Mesenchymal stem cell (in vitro differentiated cells and primary cell): Measurements from ENCODE around the gene RAPGEF4.

Experiments used
- DNase-seq: peaks from one replicate; pipeline ENCODE4 v3.0.0-alpha.2; 2013
- H2AFZ ChIP-seq: one replicate; pipeline ENCODE4 v1.6.1; 2013; ENCODE audit warnings: low read depth, mild to moderate bottlenecking, control low read depth, inconsistent platforms, low read length, moderate library complexity
- H2AK5ac ChIP-seq: 2 replicates; pipeline ENCODE4 v1.6.1; 2013; ENCODE audit warnings: low read length, moderate library complexity, mild to moderate bottlenecking, inconsistent platforms; ENCODE audit not compliant: severe bottlenecking
- H2BK120ac ChIP-seq: one replicate; pipeline ENCODE4 v1.6.1; 2013; ENCODE audit warnings: low read depth, mild to moderate bottlenecking, inconsistent platforms, low read length, moderate library complexity
- H2BK12ac ChIP-seq, 2 experiments: one replicate each; pipeline ENCODE4 v1.6.1; 2013; ENCODE audit warnings: inconsistent platforms in 2 of 2, low read length in 2 of 2, mild to moderate bottlenecking in 2 of 2, moderate library complexity in 2 of 2, control low read depth in 1 of 2
- H2BK15ac ChIP-seq: one replicate; pipeline ENCODE4 v1.6.1; 2013; ENCODE audit warnings: mild to moderate bottlenecking, low read depth, inconsistent platforms; ENCODE audit not compliant: poor library complexity, severe bottlenecking
- H2BK5ac ChIP-seq: 2 replicates; pipeline ENCODE4 v1.6.1; 2013; ENCODE audit warnings: low read depth, mild to moderate bottlenecking, low read length, control low read depth, inconsistent platforms; ENCODE audit not compliant: poor library complexity, severe bottlenecking
- H3K14ac ChIP-seq, 2 experiments: one replicate each; pipeline ENCODE4 v1.6.1; 2013; ENCODE audit warnings: inconsistent platforms in 2 of 2, low read length in 2 of 2, control low read depth in 1 of 2, mild to moderate bottlenecking in 1 of 2, moderate library complexity in 1 of 2
- H3K18ac ChIP-seq, 2 experiments: one replicate each; pipeline ENCODE4 v1.6.1; 2013; ENCODE audit warnings: inconsistent platforms in 2 of 2, low read length in 2 of 2, control low read depth in 1 of 2, low read depth in 1 of 2, mild to moderate bottlenecking in 1 of 2
- H3K23ac ChIP-seq, 2 experiments: one replicate each; pipeline ENCODE4 v1.6.1; 2013; ENCODE audit warnings: inconsistent platforms in 2 of 2, low read length in 2 of 2, mild to moderate bottlenecking in 2 of 2, moderate library complexity in 2 of 2, control low read depth in 1 of 2
- H3K27ac ChIP-seq: 2 replicates; pipeline ENCODE4 v1.5.1; 2013; ENCODE audit warnings: mild to moderate bottlenecking, moderate library complexity, low read length, control low read depth, inconsistent platforms; ENCODE audit not compliant: poor library complexity, severe bottlenecking
- H3K27me3 ChIP-seq, 2 experiments: 2 replicates each; pipeline versions ENCODE4 v1.6.1 to v1.7.0; 2013; ENCODE audit warnings: low read length in 2 of 2, mild to moderate bottlenecking in 2 of 2, moderate library complexity in 2 of 2, control low read depth in 1 of 2, inconsistent platforms in 1 of 2; ENCODE audit not compliant: control insufficient read depth in 1 of 2, insufficient read depth in 1 of 2
- H3K36me3 ChIP-seq, 2 experiments: 2 replicates each; pipeline versions ENCODE4 v1.6.1 to v1.7.0; 2013; ENCODE audit warnings: low read length in 2 of 2, control low read depth in 1 of 2, inconsistent platforms in 1 of 2, low read depth in 1 of 2, mild to moderate bottlenecking in 1 of 2; ENCODE audit not compliant: insufficient read depth in 2 of 2, control insufficient read depth in 1 of 2
- H3K4ac ChIP-seq, 2 experiments: one replicate each; pipeline ENCODE4 v1.6.1; 2013; ENCODE audit warnings: inconsistent platforms in 2 of 2, low read length in 2 of 2, mild to moderate bottlenecking in 2 of 2, moderate library complexity in 2 of 2, control low read depth in 1 of 2, low read depth in 1 of 2
- H3K4me1 ChIP-seq: 2 replicates; pipeline ENCODE4 v1.6.1; 2013; ENCODE audit warnings: low read depth, low read length, control low read depth; ENCODE audit not compliant: control insufficient read depth, insufficient read depth
- H3K4me2 ChIP-seq: 2 replicates; pipeline ENCODE4 v1.6.1; 2013; ENCODE audit warnings: low read length, mild to moderate bottlenecking, inconsistent platforms; ENCODE audit not compliant: poor library complexity, severe bottlenecking
- H3K4me3 ChIP-seq, 2 experiments: 2 replicates each; pipeline versions ENCODE4 v1.5.1 to v1.7.0; 2013; ENCODE audit warnings: low read length in 2 of 2, mild to moderate bottlenecking in 2 of 2, control low read depth in 1 of 2, low read depth in 1 of 2; ENCODE audit not compliant: insufficient read depth in 1 of 2
- H3K79me1 ChIP-seq: replicated peaks from 2 replicates; pipeline ENCODE4 v1.6.1; 2013; ENCODE audit warnings: mild to moderate bottlenecking, control low read depth, low read length, inconsistent platforms; ENCODE audit not compliant: poor library complexity, severe bottlenecking
- H3K9ac ChIP-seq: 2 replicates; pipeline ENCODE4 v1.7.0; 2013; ENCODE audit warnings: mild to moderate bottlenecking, low read length, moderate library complexity
- H3K9me3 ChIP-seq: 2 replicates; pipeline ENCODE4 v1.7.0; 2013; ENCODE audit warnings: mild to moderate bottlenecking, low read length; ENCODE audit not compliant: control insufficient read depth
- H4K8ac ChIP-seq: one replicate; pipeline ENCODE4 v1.6.1; 2013; ENCODE audit warnings: inconsistent platforms, mild to moderate bottlenecking, low read length, moderate library complexity
- H4K91ac ChIP-seq: one replicate; pipeline ENCODE4 v1.6.1; 2013; ENCODE audit warnings: mild to moderate bottlenecking, low read length, inconsistent platforms
- WGBS: methylation state at CpG from one replicate; pipeline ENCODE4 v1.1.7; 2013; ENCODE audit warnings: mixed read lengths; 5-methylcytosine and 5-hydroxymethylcytosine counted together

Gene RAPGEF4

GRCh38 chr2:173001664-173002604 lies 266.3 kb downstream of the RAPGEF4 start:
- no peak overlapping the region for H2BK12ac ChIP-seq
- no peaks in the 10 kb centered on the region for H3K36me3 ChIP-seq
- H3K14ac ChIP-seq = peak overlapping the region in 1 of 2 experiments; percentile 15
- no peak overlapping the region for H2AK5ac ChIP-seq
- H3K4ac ChIP-seq = no peak overlapping the region
- no peak overlapping the region for H2AFZ ChIP-seq
- no peak overlapping the region for H3K27ac ChIP-seq
- no peaks in the 10 kb centered on the region for H3K4me1 ChIP-seq
- H4K8ac ChIP-seq = no peak overlapping the region
- no peak overlapping the region for H2BK5ac ChIP-seq
- H2BK120ac ChIP-seq = no peak overlapping the region
- no peaks in the 10 kb centered on the region for H3K79me1 ChIP-seq
- no peak for DNase-seq
- 91% methylated on average over 3 of the region's 7 CpGs for WGBS
- H3K18ac ChIP-seq = no peak overlapping the region
- H3K23ac ChIP-seq = no peak overlapping the region
- no peak overlapping the region for H3K4me2 ChIP-seq
- H3K9me3 ChIP-seq = no peaks in the 10 kb centered on the region
- no peak overlapping the region for H3K4me3 ChIP-seq
- no peak overlapping the region for H4K91ac ChIP-seq
- no peaks in the 10 kb centered on the region for H3K27me3 ChIP-seq
- no peak overlapping the region for H3K9ac ChIP-seq
- H2BK15ac ChIP-seq = no peak overlapping the region

- no peak overlapping the region for H4K91ac ChIP-seq
- H3K9ac ChIP-seq = no peak overlapping the region
- H2BK15ac ChIP-seq = no peak overlapping the region
- no peak overlapping the region for H3K18ac ChIP-seq
- H3K9me3 ChIP-seq = no peaks in the 10 kb centered on the region
- H3K27ac ChIP-seq = no peak overlapping the region
- H2AFZ ChIP-seq = no peak overlapping the region
- H3K4me1 ChIP-seq = no peaks in the 10 kb centered on the region
- no peaks in the 10 kb centered on the region for H3K36me3 ChIP-seq
- no peak overlapping the region for H3K23ac ChIP-seq
- no peak overlapping the region for H3K4me2 ChIP-seq
- no peak overlapping the region for H2BK120ac ChIP-seq
- no peak overlapping the region for H4K8ac ChIP-seq
- no peak overlapping the region for H3K4ac ChIP-seq
- H2BK5ac ChIP-seq = no peak overlapping the region
- H3K4me3 ChIP-seq = no peak overlapping the region
- DNase-seq = no peak
- whole genome bisulfite sequencing = 77% methylated on average over 10 of the region's 15 CpGs
- H2BK12ac ChIP-seq = no peak overlapping the region
- H3K79me1 ChIP-seq = no peaks in the 10 kb centered on the region
- no peaks in the 10 kb centered on the region for H3K27me3 ChIP-seq
- H3K14ac ChIP-seq = no peak overlapping the region
- H2AK5ac ChIP-seq = no peak overlapping the region
Observed at GRCh38 chr2:173002751-173003541, 267.3 kb downstream of the RAPGEF4 start.

GRCh38 chr2:173008786-173009185 lies 273.1 kb downstream of the RAPGEF4 start:
- H2BK5ac ChIP-seq = no peak overlapping the region
- H3K79me1 ChIP-seq = no peaks in the 10 kb centered on the region
- no peak overlapping the region for H4K91ac ChIP-seq
- no peak overlapping the region for H2AK5ac ChIP-seq
- H3K36me3 ChIP-seq = no peaks in the 10 kb centered on the region
- WGBS = 100% methylated on average over 2 of the region's 3 CpGs
- H3K9me3 ChIP-seq = no peaks in the 10 kb centered on the region
- no peak for DNase-seq
- no peak overlapping the region for H2AFZ ChIP-seq
- no peak overlapping the region for H2BK12ac ChIP-seq
- H3K4me2 ChIP-seq = no peak overlapping the region
- H3K18ac ChIP-seq = no peak overlapping the region
- no peak overlapping the region for H4K8ac ChIP-seq
- no peak overlapping the region for H3K27ac ChIP-seq
- no peak overlapping the region for H3K9ac ChIP-seq
- no peaks in the 10 kb centered on the region for H3K27me3 ChIP-seq
- H2BK15ac ChIP-seq = no peak overlapping the region
- H3K4me3 ChIP-seq = no peak overlapping the region
- no peak overlapping the region for H3K23ac ChIP-seq
- no peak overlapping the region for H2BK120ac ChIP-seq
- no peak overlapping the region for H3K4ac ChIP-seq
- H3K14ac ChIP-seq = no peak overlapping the region
- H3K4me1 ChIP-seq = no peaks in the 10 kb centered on the region

- Histone ChIP-seq H2BK5ac (no peak overlapping the region), H3K4ac (no peak overlapping the region), H2AFZ (no peak overlapping the region), H3K27ac (no peak overlapping the region), H3K23ac (no peak overlapping the region), H2AK5ac (no peak overlapping the region), H3K9ac (no peak overlapping the region), H3K9me3 (no peaks in the 10 kb centered on the region), H2BK120ac (no peak overlapping the region), H3K14ac (no peak overlapping the region), H2BK15ac (no peak overlapping the region), H3K36me3 (no peaks in the 10 kb centered on the region), H3K4me1 (no peaks in the 10 kb centered on the region), H3K79me1 (no peaks in the 10 kb centered on the region), H4K8ac (no peak overlapping the region), H3K27me3 (no peaks in the 10 kb centered on the region), H3K18ac (no peak overlapping the region), H4K91ac (no peak overlapping the region), H3K4me2 (no peak overlapping the region), H3K4me3 (no peak overlapping the region), H2BK12ac (no peak overlapping the region)
- no peak for DNase-seq
- WGBS = no CpG with 5 or more reads among the region's 1 CpG
Observed at GRCh38 chr2:173010233-173010632, 274.6 kb downstream of the RAPGEF4 start.
